ENCODE data around the gene GPR26. TPM values are rescaled to one million over a fixed set of nuclear protein-coding genes. Genes with fewer than 3 reads are reported as not detected.

Gene GPR26
- total and polyA plus RNA-seq, 4 donors: 1.8 to 7.6 (median 6.2) TPM

DNA sequence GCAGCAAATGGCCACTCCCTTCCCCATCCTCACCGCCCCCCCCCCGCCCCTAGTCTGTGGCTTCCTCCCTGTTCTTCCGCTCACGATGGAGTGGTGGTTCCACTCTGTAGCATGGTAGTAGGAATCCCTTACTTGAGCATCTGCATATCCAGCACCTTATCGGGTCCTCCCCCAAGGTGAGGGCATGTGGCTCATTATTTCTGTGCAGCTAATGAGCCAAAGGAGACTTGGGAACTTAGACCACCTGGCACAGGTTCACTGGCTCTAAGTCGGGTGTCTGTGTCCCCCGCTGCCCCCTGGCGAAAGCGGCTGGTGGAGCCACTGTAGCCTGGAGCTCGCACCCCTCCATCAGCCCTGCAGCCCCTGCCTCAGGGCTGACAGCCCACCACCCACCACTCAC lies 22.8 kb upstream of the GPR26 start:
- H3K4me1 ChIP-seq (ENCODE audit: control insufficient read depth, insufficient read depth, low read length): peaks cover 11% of the 10 kb centered on the region
- DNase-seq (ENCODE audit: low read depth in 4 of 6, low spot score in 6 of 6): no peak
- H3K27me3 ChIP-seq (ENCODE audit: control insufficient read depth, insufficient read depth, low read length): no peaks in the 10 kb centered on the region
- no peaks in the 10 kb centered on the region for H3K36me3 ChIP-seq (ENCODE audit: control insufficient read depth, insufficient read depth, low read length)
- no peak overlapping the region for H3K4me3 ChIP-seq (ENCODE audit: low read depth, low read length)
- H3K27ac ChIP-seq (ENCODE audit: low read depth, low read length): no peak overlapping the region
- 55% methylated on average over 8 of the region's 10 CpGs for WGBS (ENCODE audit: insufficient coverage)
- H3K9me3 ChIP-seq (ENCODE audit: control insufficient read depth, insufficient read depth, low read length): no peaks in the 10 kb centered on the region

DNA sequence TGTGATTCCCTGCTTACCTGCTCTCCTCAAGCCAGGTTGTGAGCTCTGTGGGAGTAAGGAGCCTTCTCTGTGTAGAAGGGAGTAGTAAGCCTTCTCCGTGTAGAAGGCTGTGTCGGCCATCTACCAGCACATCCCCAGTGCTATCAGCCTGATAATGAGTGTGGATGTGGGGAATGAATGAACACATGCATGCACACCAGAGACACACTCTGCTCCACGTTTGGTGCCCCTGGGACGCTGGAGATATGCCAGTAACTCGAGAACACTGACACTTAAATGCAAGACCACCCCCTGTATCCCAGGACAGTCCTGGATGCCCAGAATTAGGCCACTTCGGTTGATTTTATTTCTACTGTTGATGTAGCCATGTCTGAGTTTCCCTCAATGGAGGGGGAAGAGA lies 21.1 kb upstream of the GPR26 start:
- Histone ChIP-seq H3K36me3 (ENCODE audit: control insufficient read depth, insufficient read depth, low read length) (no peaks in the 10 kb centered on the region), H3K27ac (ENCODE audit: low read depth, low read length) (no peak overlapping the region), H3K27me3 (ENCODE audit: control insufficient read depth, insufficient read depth, low read length) (no peaks in the 10 kb centered on the region), H3K4me3 (ENCODE audit: low read depth, low read length) (no peak overlapping the region), H3K9me3 (ENCODE audit: control insufficient read depth, insufficient read depth, low read length) (no peaks in the 10 kb centered on the region), H3K4me1 (ENCODE audit: control insufficient read depth, insufficient read depth, low read length) (peaks cover 11% of the 10 kb centered on the region)
- 80% methylated on average over 1 of the region's 6 CpGs for WGBS (ENCODE audit: insufficient coverage)
- DNase-seq (ENCODE audit: low read depth in 4 of 6, low spot score in 6 of 6): no peak

GRCh38 chr10:123645615-123646014 lies 20.5 kb upstream of the GPR26 start:
- peaks cover 11% of the 10 kb centered on the region for H3K4me1 ChIP-seq (ENCODE audit: control insufficient read depth, insufficient read depth, low read length)
- no peaks in the 10 kb centered on the region for H3K9me3 ChIP-seq (ENCODE audit: control insufficient read depth, insufficient read depth, low read length)
- no peak for DNase-seq (ENCODE audit: low read depth in 4 of 6, low spot score in 6 of 6)
- H3K27me3 ChIP-seq (ENCODE audit: control insufficient read depth, insufficient read depth, low read length): no peaks in the 10 kb centered on the region
- H3K4me3 ChIP-seq (ENCODE audit: low read depth, low read length): no peak overlapping the region
- 86% methylated on average over 8 of the region's 10 CpGs for WGBS (ENCODE audit: insufficient coverage)
- no peaks in the 10 kb centered on the region for H3K36me3 ChIP-seq (ENCODE audit: control insufficient read depth, insufficient read depth, low read length)
- H3K27ac ChIP-seq (ENCODE audit: low read depth, low read length): no peak overlapping the region

DNA sequence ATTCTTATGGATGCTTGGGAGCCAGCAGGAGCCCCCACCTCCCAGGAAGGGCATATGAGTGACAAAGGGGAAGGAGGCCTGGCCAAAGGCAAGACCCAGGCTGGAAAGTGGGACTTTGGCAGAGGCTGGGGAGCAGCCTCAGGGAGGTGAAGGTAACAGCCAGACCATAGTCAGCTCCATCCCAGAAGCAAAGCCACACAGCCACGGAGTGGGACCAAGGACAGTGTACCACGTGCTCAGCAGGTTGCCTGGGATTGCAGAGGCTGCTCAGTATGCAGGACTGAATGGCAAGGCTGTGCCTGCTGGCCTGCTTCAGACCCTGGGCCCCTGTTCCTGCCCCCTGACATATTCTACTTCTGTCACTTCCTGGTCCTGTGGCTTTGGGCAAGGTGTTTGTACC lies 17.6 kb upstream of the GPR26 start:
- 42% methylated on average over 2 of the region's 2 CpGs for WGBS (ENCODE audit: insufficient coverage)
- H3K4me3 ChIP-seq (ENCODE audit: low read depth, low read length): no peak overlapping the region
- H3K4me1 ChIP-seq (ENCODE audit: control insufficient read depth, insufficient read depth, low read length): no peaks in the 10 kb centered on the region
- H3K36me3 ChIP-seq (ENCODE audit: control insufficient read depth, insufficient read depth, low read length): no peaks in the 10 kb centered on the region
- no peaks in the 10 kb centered on the region for H3K27me3 ChIP-seq (ENCODE audit: control insufficient read depth, insufficient read depth, low read length)
- no peak overlapping the region for H3K27ac ChIP-seq (ENCODE audit: low read depth, low read length)
- peaks cover 1% of the 10 kb centered on the region for H3K9me3 ChIP-seq (ENCODE audit: control insufficient read depth, insufficient read depth, low read length)
- DNase-seq (ENCODE audit: low read depth in 4 of 6, low spot score in 6 of 6): no peak

DNA sequence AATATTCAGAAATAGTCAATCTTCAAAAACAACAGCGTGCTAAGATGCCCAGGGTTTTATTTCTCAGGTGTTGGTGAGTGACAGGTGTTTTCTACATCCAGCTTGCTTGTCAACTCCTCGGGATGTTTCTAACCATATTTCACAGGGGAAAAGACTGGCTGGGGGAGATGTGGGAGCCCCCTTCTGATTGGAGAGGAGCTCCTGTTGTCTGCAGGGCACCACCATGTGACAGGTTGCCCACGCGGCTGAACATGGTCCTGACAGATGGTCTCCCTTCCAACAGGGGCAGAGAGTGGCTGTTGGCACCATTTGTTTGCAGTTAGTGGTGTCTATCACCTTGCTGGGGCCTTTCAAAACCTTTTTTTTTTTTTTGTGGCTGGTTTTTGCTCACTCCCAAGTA lies 16.5 kb upstream of the GPR26 start:
- Histone ChIP-seq H3K27ac (ENCODE audit: low read depth, low read length) (no peak overlapping the region), H3K27me3 (ENCODE audit: control insufficient read depth, insufficient read depth, low read length) (no peaks in the 10 kb centered on the region), H3K36me3 (ENCODE audit: control insufficient read depth, insufficient read depth, low read length) (no peaks in the 10 kb centered on the region), H3K4me3 (ENCODE audit: low read depth, low read length) (no peak overlapping the region), H3K9me3 (ENCODE audit: control insufficient read depth, insufficient read depth, low read length) (peaks cover 1% of the 10 kb centered on the region), H3K4me1 (ENCODE audit: control insufficient read depth, insufficient read depth, low read length) (no peaks in the 10 kb centered on the region)
- peak in 1 of 6 donors; percentile 45 for DNase-seq (ENCODE audit: low read depth in 4 of 6, low spot score in 6 of 6)
- 80% methylated on average over 3 of the region's 4 CpGs for WGBS (ENCODE audit: insufficient coverage)

GRCh38 chr10:123651421-123652047 lies 14.6 kb upstream of the GPR26 start:
- no peak overlapping the region for H3K4me3 ChIP-seq (ENCODE audit: low read depth, low read length)
- H3K36me3 ChIP-seq (ENCODE audit: control insufficient read depth, insufficient read depth, low read length): no peaks in the 10 kb centered on the region
- peaks cover 1% of the 10 kb centered on the region for H3K9me3 ChIP-seq (ENCODE audit: control insufficient read depth, insufficient read depth, low read length)
- no peaks in the 10 kb centered on the region for H3K27me3 ChIP-seq (ENCODE audit: control insufficient read depth, insufficient read depth, low read length)
- no peak for DNase-seq (ENCODE audit: low read depth in 4 of 6, low spot score in 6 of 6)
- 73% methylated on average over 5 of the region's 6 CpGs for WGBS (ENCODE audit: insufficient coverage)
- no peaks in the 10 kb centered on the region for H3K4me1 ChIP-seq (ENCODE audit: control insufficient read depth, insufficient read depth, low read length)
- no peak overlapping the region for H3K27ac ChIP-seq (ENCODE audit: low read depth, low read length)

DNA sequence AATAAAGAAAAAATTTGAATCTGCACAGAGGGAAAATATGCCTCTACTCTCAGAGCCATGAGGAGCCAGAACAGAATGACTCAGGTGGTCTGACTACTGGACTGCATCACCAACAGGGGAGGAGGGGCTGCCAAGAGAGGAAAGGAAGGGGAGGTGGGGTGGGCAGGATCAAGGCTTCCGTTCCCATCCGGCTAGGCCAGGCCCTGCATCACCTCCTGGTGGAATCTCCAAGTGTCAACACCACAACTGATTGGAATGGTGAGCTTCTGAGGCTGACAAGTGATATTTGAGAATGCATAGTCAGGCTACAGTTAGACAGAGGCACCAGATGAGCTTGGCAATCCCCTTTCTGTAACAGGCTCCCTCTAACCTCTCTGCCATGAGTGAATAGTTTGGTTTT lies 10.4 kb upstream of the GPR26 start:
- no peaks in the 10 kb centered on the region for H3K36me3 ChIP-seq (ENCODE audit: control insufficient read depth, insufficient read depth, low read length)
- WGBS (ENCODE audit: insufficient coverage): no CpG with 5 or more reads among the region's 2 CpGs

GRCh38 chr10:123663522-123663921 lies 2.6 kb upstream of the GPR26 start:
- H3K27me3 ChIP-seq (ENCODE audit: control insufficient read depth, insufficient read depth, low read length): peaks cover 27% of the 10 kb centered on the region
- peaks cover 17% of the 10 kb centered on the region for H3K4me1 ChIP-seq (ENCODE audit: control insufficient read depth, insufficient read depth, low read length)
- H3K4me3 ChIP-seq (ENCODE audit: low read depth, low read length): no peak overlapping the region
- no peaks in the 10 kb centered on the region for H3K36me3 ChIP-seq (ENCODE audit: control insufficient read depth, insufficient read depth, low read length)
- no peaks in the 10 kb centered on the region for H3K9me3 ChIP-seq (ENCODE audit: control insufficient read depth, insufficient read depth, low read length)
- no peak overlapping the region for H3K27ac ChIP-seq (ENCODE audit: low read depth, low read length)
- WGBS (ENCODE audit: insufficient coverage): 80% methylated on average over 1 of the region's 3 CpGs
- no peak for DNase-seq (ENCODE audit: low read depth in 4 of 6, low spot score in 6 of 6)

More for the DNA sequence above, 10.4 kb upstream of the GPR26 start:
- H3K27ac ChIP-seq (ENCODE audit: low read depth, low read length): no peak overlapping the region
- peaks cover 1% of the 10 kb centered on the region for H3K9me3 ChIP-seq (ENCODE audit: control insufficient read depth, insufficient read depth, low read length)
- H3K27me3 ChIP-seq (ENCODE audit: control insufficient read depth, insufficient read depth, low read length): no peaks in the 10 kb centered on the region
- no peak for DNase-seq (ENCODE audit: low read depth in 4 of 6, low spot score in 6 of 6)
- H3K4me1 ChIP-seq (ENCODE audit: control insufficient read depth, insufficient read depth, low read length): no peaks in the 10 kb centered on the region
- H3K4me3 ChIP-seq (ENCODE audit: low read depth, low read length): no peak overlapping the region

GRCh38 chr10:123665491-123666286 lies 466 bp upstream of the GPR26 start:
- Histone ChIP-seq H3K9me3 (ENCODE audit: control insufficient read depth, insufficient read depth, low read length) (no peaks in the 10 kb centered on the region), H3K27me3 (ENCODE audit: control insufficient read depth, insufficient read depth, low read length) (peaks cover 27% of the 10 kb centered on the region), H3K36me3 (ENCODE audit: control insufficient read depth, insufficient read depth, low read length) (peaks cover 2% of the 10 kb centered on the region), H3K4me3 (ENCODE audit: low read depth, low read length) (peak overlapping the region; percentile 24), H3K27ac (ENCODE audit: low read depth, low read length) (no peak overlapping the region), H3K4me1 (ENCODE audit: control insufficient read depth, insufficient read depth, low read length) (peaks cover 33% of the 10 kb centered on the region)
- DNase-seq (ENCODE audit: low read depth in 4 of 6, low spot score in 6 of 6): peak in 2 of 6 donors; percentile 75 to 93
- 2% methylated on average over 45 of the region's 47 CpGs for WGBS (ENCODE audit: insufficient coverage)

DNA sequence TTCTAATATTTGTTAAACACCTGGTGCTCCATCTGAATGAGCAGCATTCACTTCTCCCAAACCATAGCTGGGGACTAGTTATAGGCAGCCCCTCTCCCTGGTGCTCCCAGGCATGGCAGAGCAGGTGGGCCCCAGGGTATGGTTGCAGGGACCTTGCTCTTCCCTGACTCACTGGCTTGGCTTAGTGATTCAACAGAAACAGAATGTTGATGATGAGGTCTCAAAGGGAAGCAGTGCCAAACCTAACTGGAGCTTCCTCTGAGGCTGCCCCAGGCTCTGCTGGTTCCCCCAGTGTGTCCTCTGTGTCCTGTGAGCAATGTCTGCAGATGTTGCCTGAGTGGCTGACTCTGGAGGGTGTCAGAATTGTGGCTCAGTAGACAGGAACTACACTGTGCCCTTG lies 3.7 kb downstream of the GPR26 start:
- Histone ChIP-seq H3K9me3 (ENCODE audit: control insufficient read depth, insufficient read depth, low read length) (no peaks in the 10 kb centered on the region), H3K4me1 (ENCODE audit: control insufficient read depth, insufficient read depth, low read length) (peaks cover 39% of the 10 kb centered on the region), H3K27ac (ENCODE audit: low read depth, low read length) (no peak overlapping the region), H3K27me3 (ENCODE audit: control insufficient read depth, insufficient read depth, low read length) (peaks cover 23% of the 10 kb centered on the region), H3K36me3 (ENCODE audit: control insufficient read depth, insufficient read depth, low read length) (peaks cover 2% of the 10 kb centered on the region), H3K4me3 (ENCODE audit: low read depth, low read length) (no peak overlapping the region)
- DNase-seq (ENCODE audit: low read depth in 4 of 6, low spot score in 6 of 6): no peak
